ENCODE results near the gene XPO6. TPM values are rescaled to one million over a fixed set of nuclear protein-coding genes. Genes with fewer than 3 reads are reported as not detected.

Gene XPO6
- total RNA-seq, 1 donor = 102 TPM

- Histone ChIP-seq H3K9me3 (ENCODE audit: low read depth, low read length) (no peaks in the 10 kb centered on the region), H3K4me2 (ENCODE audit: insufficient read depth, low read length) (no peak overlapping the region), H3K4me3 (ENCODE audit: insufficient read depth, low read length) (no peak overlapping the region), H3K36me3 (ENCODE audit: insufficient read depth, low read length) (peaks cover 45% of the 10 kb centered on the region), H3K4me1 (ENCODE audit: insufficient read depth, low read length) (peaks cover 35% of the 10 kb centered on the region), H2AFZ (ENCODE audit: low read length) (no peak overlapping the region), H4K20me1 (ENCODE audit: insufficient read depth, low read length) (peaks cover 6% of the 10 kb centered on the region), H3K27me3 (ENCODE audit: insufficient read depth, low read length) (no peaks in the 10 kb centered on the region), H3K79me2 (ENCODE audit: insufficient read depth, low read length) (peaks cover 76% of the 10 kb centered on the region), H3K27ac (ENCODE audit: low read depth, low read length) (no peak overlapping the region)
- TF ChIP-seq, protein P1, sequence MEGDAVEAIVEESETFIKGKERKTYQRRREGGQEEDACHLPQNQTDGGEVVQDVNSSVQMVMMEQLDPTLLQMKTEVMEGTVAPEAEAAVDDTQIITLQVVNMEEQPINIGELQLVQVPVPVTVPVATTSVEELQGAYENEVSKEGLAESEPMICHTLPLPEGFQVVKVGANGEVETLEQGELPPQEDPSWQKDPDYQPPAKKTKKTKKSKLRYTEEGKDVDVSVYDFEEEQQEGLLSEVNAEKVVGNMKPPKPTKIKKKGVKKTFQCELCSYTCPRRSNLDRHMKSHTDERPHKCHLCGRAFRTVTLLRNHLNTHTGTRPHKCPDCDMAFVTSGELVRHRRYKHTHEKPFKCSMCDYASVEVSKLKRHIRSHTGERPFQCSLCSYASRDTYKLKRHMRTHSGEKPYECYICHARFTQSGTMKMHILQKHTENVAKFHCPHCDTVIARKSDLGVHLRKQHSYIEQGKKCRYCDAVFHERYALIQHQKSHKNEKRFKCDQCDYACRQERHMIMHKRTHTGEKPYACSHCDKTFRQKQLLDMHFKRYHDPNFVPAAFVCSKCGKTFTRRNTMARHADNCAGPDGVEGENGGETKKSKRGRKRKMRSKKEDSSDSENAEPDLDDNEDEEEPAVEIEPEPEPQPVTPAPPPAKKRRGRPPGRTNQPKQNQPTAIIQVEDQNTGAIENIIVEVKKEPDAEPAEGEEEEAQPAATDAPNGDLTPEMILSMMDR (IDR thresholded peaks at IDR 0.05; ENCODE audit: extremely low read depth, low read depth, low read length) = no peak
- no peak for DNase-seq (ENCODE audit: insufficient read length, low spot score, missing footprints)
These were observed 46.2 kb downstream of the XPO6 start for GRCh38 chr16:28165598-28165997.

GRCh38 chr16:28164140-28164539 is 47.6 kb downstream of the XPO6 start:
- Histone ChIP-seq H3K4me1 (ENCODE audit: insufficient read depth, low read length) (peaks cover 35% of the 10 kb centered on the region), H3K27me3 (ENCODE audit: insufficient read depth, low read length) (no peaks in the 10 kb centered on the region), H4K20me1 (ENCODE audit: insufficient read depth, low read length) (peaks cover 6% of the 10 kb centered on the region), H3K79me2 (ENCODE audit: insufficient read depth, low read length) (peaks cover 75% of the 10 kb centered on the region), H3K36me3 (ENCODE audit: insufficient read depth, low read length) (peaks cover 36% of the 10 kb centered on the region), H3K4me3 (ENCODE audit: insufficient read depth, low read length) (no peak overlapping the region), H3K4me2 (ENCODE audit: insufficient read depth, low read length) (peak overlapping the region; percentile 60), H3K27ac (ENCODE audit: low read depth, low read length) (peak overlapping the region; percentile 81), H2AFZ (ENCODE audit: low read length) (no peak overlapping the region), H3K9me3 (ENCODE audit: low read depth, low read length) (no peaks in the 10 kb centered on the region)
- TF ChIP-seq, protein P1 (IDR thresholded peaks at IDR 0.05; ENCODE audit: extremely low read depth, low read depth, low read length) = no peak
- no peak for DNase-seq (ENCODE audit: insufficient read length, low spot score, missing footprints)

DNA sequence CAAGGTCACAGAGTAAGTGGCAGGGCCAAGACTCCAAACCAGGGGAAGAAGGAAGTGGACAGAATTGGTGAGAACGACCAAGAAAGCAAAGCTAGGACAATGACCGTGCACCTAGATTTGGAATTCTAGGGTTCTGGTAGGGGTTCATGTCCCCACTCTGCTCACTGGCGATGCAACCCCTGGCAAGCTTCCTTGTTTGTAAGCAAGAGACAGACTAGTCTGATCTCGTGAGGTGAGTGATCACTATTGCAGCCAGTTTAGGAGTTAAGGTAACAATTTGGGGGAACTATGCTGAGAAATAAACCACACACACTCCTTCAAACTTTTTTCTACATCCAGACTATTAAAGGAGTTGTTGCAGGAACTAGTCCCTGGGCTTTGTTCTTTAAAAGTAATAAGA is 48.1 kb downstream of the XPO6 start:
- H3K27me3 ChIP-seq (ENCODE audit: insufficient read depth, low read length) = no peaks in the 10 kb centered on the region
- peak overlapping the region; percentile 81 for H3K27ac ChIP-seq (ENCODE audit: low read depth, low read length)
- H3K79me2 ChIP-seq (ENCODE audit: insufficient read depth, low read length) = peaks cover 75% of the 10 kb centered on the region
- H3K4me2 ChIP-seq (ENCODE audit: insufficient read depth, low read length) = peak overlapping the region; percentile 60
- peaks cover 32% of the 10 kb centered on the region for H3K36me3 ChIP-seq (ENCODE audit: insufficient read depth, low read length)
- peaks cover 6% of the 10 kb centered on the region for H4K20me1 ChIP-seq (ENCODE audit: insufficient read depth, low read length)
- H3K4me3 ChIP-seq (ENCODE audit: insufficient read depth, low read length) = no peak overlapping the region
- no peaks in the 10 kb centered on the region for H3K9me3 ChIP-seq (ENCODE audit: low read depth, low read length)
- peaks cover 35% of the 10 kb centered on the region for H3K4me1 ChIP-seq (ENCODE audit: insufficient read depth, low read length)
- TF ChIP-seq, protein P1 (IDR thresholded peaks at IDR 0.05; ENCODE audit: extremely low read depth, low read depth, low read length) = no peak
- no peak for DNase-seq (ENCODE audit: insufficient read length, low spot score, missing footprints)
- H2AFZ ChIP-seq (ENCODE audit: low read length) = no peak overlapping the region

GRCh38 chr16:28162326-28162877 is 49.4 kb downstream of the XPO6 start:
- Histone ChIP-seq H3K4me2 (ENCODE audit: insufficient read depth, low read length) (no peak overlapping the region), H3K36me3 (ENCODE audit: insufficient read depth, low read length) (peaks cover 30% of the 10 kb centered on the region), H3K27ac (ENCODE audit: low read depth, low read length) (no peak overlapping the region), H3K9me3 (ENCODE audit: low read depth, low read length) (no peaks in the 10 kb centered on the region), H3K27me3 (ENCODE audit: insufficient read depth, low read length) (no peaks in the 10 kb centered on the region), H4K20me1 (ENCODE audit: insufficient read depth, low read length) (peaks cover 6% of the 10 kb centered on the region), H3K4me1 (ENCODE audit: insufficient read depth, low read length) (peaks cover 34% of the 10 kb centered on the region), H2AFZ (ENCODE audit: low read length) (no peak overlapping the region), H3K4me3 (ENCODE audit: insufficient read depth, low read length) (no peak overlapping the region), H3K79me2 (ENCODE audit: insufficient read depth, low read length) (peaks cover 83% of the 10 kb centered on the region)
- TF ChIP-seq, protein P1 (IDR thresholded peaks at IDR 0.05; ENCODE audit: extremely low read depth, low read depth, low read length) = no peak
- DNase-seq (ENCODE audit: insufficient read length, low spot score, missing footprints) = no peak

Data from osteoblast (primary cell).